Kidney epithelial cell (primary cell): Measurements from ENCODE around the gene IMMT. TPM values are rescaled to one million over a fixed set of nuclear protein-coding genes. Genes with fewer than 3 reads are reported as not detected.

ENCODE experiments used
- DNase-seq: peaks from one replicate; pipeline ENCODE4 v3.0.0-alpha.2; 2010; ENCODE audit warnings: low read depth
- H3K27me3 ChIP-seq: 2 replicates; pipeline ENCODE4 v1.6.0; 2011; ENCODE audit warnings: low read length; ENCODE audit not compliant: control insufficient read depth, insufficient read depth
- H3K36me3 ChIP-seq: 2 replicates; pipeline ENCODE4 v1.5.1; 2011; ENCODE audit warnings: low read length; ENCODE audit not compliant: control insufficient read depth, insufficient read depth
- H3K4me3 ChIP-seq: 2 replicates; pipeline ENCODE4 v1.5.1; 2011; ENCODE audit warnings: low read depth, mild to moderate bottlenecking, control low read depth, low read length
- total RNA-seq: library from RNA; depleted of rRNA; stranded (reverse); fragments of >200 nt; gene quantifications from 2 replicates; pipeline ENCODE4 v1.2.3, GENCODE V29; 2015
- TF ChIP-seq, protein P1 (sequence below): IDR thresholded peaks from 2 replicates; pipeline ENCODE4 v1.5.1; 2011; ENCODE audit warnings: mild to moderate bottlenecking, moderate library complexity, low read length, control low read depth, inconsistent platforms; ENCODE audit not compliant: insufficient read depth, poor library complexity, severe bottlenecking

The IMMT gene
- total RNA-seq, 1 donor from 2014 or later, result 66.9 TPM

DNA sequence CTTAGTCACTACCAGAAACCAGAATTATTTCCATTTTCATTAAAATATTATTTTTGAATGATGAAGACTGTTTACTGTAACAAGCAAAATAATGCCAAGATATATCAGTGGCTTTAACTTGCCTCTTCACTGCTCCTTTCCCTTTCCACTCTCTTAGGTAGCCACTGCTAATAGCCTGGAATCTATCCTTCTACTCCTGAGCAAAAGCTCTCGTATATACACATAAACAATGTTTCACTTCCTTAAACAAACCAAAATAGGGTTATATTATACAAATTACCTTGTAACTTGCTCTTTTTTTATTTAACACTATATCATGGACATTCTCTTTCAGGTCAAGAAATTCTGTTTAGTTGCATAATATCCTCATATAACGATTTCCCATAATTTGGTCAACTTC, 20.8 kb downstream of the IMMT start:
- TF ChIP-seq, protein P1, sequence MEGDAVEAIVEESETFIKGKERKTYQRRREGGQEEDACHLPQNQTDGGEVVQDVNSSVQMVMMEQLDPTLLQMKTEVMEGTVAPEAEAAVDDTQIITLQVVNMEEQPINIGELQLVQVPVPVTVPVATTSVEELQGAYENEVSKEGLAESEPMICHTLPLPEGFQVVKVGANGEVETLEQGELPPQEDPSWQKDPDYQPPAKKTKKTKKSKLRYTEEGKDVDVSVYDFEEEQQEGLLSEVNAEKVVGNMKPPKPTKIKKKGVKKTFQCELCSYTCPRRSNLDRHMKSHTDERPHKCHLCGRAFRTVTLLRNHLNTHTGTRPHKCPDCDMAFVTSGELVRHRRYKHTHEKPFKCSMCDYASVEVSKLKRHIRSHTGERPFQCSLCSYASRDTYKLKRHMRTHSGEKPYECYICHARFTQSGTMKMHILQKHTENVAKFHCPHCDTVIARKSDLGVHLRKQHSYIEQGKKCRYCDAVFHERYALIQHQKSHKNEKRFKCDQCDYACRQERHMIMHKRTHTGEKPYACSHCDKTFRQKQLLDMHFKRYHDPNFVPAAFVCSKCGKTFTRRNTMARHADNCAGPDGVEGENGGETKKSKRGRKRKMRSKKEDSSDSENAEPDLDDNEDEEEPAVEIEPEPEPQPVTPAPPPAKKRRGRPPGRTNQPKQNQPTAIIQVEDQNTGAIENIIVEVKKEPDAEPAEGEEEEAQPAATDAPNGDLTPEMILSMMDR, result no peak
- Histone ChIP-seq H3K36me3 (peaks cover 2% of the 10 kb centered on the region), H3K4me3 (no peak overlapping the region), H3K27me3 (no peaks in the 10 kb centered on the region)
- no peak for DNase-seq

DNA sequence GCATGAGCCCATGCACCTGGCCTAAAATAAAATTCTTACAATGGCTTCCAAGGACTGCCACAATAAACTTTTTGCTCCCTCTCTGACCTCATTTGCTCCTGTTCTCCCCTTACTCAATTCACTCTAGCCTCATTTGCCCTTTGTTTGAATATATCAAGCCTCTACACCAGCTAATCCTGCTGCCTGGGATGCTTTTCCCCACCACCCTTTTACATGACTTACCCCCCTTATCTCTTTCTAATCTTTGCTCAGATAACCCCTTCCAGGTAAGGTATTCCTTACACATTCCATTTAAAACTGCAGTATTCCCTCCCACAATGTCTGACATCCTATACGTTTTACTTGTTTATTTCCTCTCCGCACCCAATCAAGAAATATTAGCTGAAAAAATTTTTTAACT, 22.7 kb downstream of the IMMT start:
- Histone ChIP-seq H3K36me3 (peaks cover 2% of the 10 kb centered on the region), H3K4me3 (no peak overlapping the region), H3K27me3 (no peaks in the 10 kb centered on the region)
- TF ChIP-seq, protein P1, result no peak
- DNase-seq, result no peak

DNA sequence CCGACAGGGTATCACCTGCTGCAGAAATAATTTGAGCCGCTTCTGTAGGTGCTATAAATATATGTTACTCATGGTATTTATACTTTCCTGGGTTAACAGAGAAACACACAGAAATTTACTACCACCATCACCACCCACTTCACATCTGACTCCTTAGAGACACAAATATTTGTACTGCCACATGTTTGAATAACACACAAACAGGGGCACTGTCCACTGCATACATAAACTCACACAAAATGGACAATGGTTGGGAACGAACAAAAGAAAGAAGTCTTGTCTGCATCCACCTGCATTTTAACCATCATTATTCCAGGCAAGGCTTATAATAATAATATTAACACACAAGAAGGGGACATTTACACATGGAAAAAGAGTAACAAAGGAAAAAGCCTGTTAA, 24.0 kb downstream of the IMMT start:
- TF ChIP-seq, protein P1, result no peak
- no peak for DNase-seq
- peaks cover 2% of the 10 kb centered on the region for H3K36me3 ChIP-seq
- H3K27me3 ChIP-seq, result no peaks in the 10 kb centered on the region
- no peak overlapping the region for H3K4me3 ChIP-seq

DNA sequence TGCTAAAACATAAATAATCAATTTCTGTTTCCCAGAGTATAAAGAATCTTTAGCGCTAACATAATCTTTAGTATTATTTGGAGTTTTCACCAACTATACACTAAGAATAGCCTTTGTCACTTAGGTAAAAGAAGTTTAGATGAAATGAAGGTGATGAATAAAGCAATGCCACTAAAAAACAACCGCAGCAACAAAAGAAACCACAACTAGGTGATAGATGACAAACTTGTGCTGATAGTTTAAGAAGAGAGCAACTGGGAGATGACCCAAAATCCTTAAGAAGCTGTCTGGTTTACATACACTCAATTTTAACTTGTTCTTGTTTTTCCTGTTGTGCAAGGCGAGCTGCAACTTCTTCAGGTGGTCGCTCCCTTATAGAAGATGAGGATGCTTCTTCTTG, 24.8 kb downstream of the IMMT start:
- Histone ChIP-seq H3K27me3 (no peaks in the 10 kb centered on the region), H3K4me3 (no peak overlapping the region), H3K36me3 (peaks cover 1% of the 10 kb centered on the region)
- TF ChIP-seq, protein P1, result no peak
- DNase-seq, result no peak

DNA sequence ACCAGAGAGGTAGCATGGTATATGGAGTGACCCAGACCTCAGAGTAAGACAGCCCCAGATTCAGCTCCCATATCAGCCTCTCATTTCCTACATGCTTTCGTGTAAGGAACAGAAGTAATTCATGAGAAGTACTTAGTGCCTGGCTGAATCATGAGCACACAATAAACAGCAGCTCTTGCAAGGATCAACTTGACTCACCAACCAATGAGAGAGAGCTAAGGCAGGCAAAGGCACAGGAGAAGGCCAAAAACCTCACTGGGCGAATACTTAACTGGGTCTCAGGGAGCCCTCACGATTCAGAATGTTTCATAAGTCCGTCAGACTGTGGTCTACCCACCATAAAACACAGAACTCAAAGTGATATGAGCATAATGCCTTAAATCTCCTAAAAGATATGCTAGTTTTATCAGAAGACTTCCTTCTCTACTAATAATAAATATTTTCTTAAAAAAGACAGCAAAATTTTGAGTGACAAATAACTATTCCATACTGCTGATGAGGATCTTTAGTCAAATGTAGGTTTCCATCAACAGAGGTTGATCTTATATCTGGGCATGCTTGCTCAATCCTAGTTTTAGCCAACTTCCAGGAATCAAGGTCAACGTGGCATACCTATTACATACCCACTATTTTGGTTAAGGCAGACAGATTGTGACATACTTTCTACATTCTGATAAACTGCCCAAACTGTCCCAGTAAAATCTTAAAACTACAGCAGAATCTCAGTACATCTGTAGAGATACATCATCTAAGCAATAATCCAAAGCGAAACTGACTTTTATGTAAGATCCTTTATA, 34.9 kb downstream of the IMMT start:
- TF ChIP-seq, protein P1, result no peak
- no peak for DNase-seq
- Histone ChIP-seq H3K36me3 (peaks cover 3% of the 10 kb centered on the region), H3K27me3 (no peaks in the 10 kb centered on the region), H3K4me3 (no peak overlapping the region)

DNA sequence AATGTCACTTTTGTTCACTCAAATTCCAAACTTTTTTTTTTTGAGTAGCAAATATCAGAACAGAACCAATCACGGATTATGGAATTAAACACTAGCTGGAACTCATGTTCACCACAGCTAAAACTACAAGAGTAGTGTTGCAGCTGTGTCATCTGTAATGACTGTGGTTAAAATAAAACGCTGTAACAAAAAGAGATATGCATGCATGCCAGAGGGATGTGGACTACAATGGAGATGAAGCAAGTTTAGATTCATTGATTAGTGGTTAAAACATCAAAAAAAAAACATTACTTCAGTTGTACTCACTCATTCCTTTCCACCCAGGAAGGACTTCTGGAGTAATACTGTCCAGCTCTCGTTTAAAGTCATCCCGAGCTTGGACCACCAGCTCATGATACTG, 37.0 kb downstream of the IMMT start:
- Histone ChIP-seq H3K4me3 (no peak overlapping the region), H3K27me3 (no peaks in the 10 kb centered on the region), H3K36me3 (peaks cover 3% of the 10 kb centered on the region)
- TF ChIP-seq, protein P1, result no peak
- no peak for DNase-seq
